GM21825 (cell line): ENCODE data around the gene ZNF274.
"Not testable (repeated sequence)": the region's sequence is repeated elsewhere in the genome, so short reads cannot be mapped to it uniquely, and the experiment has no call there.

Experiments used
- ATAC-seq: cut with Tn5 transposase; IDR thresholded peaks from one replicate; pipeline ENCODE4 v1.9.1; 2021; ENCODE audit warnings: mild to moderate bottlenecking, moderate library complexity; ENCODE audit not compliant: unreplicated experiment

ZNF274 gene

DNA sequence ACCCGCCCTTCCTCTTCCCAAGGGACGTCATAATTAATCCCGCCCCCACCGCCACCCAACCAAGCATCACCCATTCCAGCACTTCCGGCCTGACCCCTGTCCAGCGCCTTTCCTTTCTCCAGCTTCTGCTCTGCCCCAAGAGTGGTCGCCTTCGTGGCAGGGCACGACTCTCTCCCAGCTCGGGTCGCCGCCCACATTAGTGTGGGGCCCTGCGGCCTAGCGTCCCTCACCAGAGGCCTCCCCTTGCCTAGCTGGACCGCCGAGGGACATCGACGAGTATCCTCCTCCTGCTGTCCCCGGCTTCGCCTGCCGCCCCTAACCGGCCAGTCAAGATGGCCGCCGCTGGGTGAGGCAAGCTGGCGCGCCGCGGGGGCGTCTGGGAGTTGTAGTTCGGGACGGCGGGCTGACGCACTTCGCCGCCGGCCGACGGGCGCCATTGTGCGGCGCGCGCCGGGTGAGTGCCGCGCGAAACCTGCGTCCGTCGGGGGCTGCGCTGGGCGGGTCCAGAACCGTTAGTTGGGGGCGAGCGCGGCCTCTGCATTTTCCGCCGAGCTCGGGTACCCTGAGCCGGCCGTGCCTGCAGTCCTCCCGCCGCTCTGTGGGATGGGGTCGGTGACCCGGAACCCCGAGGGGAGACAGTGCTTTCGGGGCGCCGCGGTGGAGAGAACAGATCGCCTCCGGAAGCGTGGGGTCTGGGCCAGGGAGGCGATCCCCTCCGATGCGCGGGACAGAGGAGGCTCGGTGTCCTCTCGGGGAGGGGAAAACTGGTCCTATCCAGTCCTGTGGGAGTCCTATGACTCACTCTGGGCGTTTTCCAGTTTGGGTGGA, at the start of gene ZNF274:
TSS of gene ZNF274 (plus strand) at position 73 of the 828 bp plus-strand sequence. CDS start 905 bp downstream, outside the sequence.
- peak; percentile 86 for ATAC-seq

DNA sequence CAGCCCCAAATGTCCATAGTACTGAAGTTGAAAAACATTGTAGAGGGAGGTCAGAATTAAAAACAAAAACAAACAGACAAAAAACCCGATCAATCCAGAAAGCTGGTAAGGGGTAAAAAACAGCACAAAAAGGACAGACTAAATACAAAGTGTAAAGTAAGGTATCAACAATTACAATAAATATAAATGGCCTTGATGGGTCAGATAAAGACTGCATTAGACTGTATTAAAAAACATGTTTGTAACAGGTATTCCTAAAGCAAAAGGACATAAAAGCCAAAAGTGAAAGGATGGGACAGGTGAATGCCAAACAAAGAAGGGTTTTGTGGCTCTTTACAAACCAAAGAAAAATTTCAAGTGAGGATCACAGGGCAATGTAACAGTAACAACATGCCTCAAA, 48.6 kb upstream of the ZNF274 start:
- no peak for ATAC-seq

DNA sequence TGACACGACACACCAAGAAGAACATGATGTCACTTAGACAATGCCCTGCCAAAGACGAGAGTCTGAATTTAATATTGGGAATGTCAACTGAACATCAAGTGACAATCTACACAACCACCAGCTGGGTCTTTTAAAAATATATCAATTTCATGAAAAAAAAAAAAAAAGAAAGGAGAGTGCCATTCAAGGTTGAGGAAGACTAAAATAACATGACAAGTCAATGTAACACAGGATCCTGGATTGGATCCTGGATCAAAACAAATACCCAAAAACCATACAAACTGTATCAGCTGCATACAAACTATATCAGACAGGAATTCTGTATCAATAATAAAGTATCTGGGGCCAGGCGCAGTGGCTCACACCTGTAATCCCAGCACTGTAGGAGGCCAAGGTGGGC, 37.0 kb upstream of the ZNF274 start:
- no peak for ATAC-seq

- not testable (repeated sequence) for ATAC-seq
These were observed 35.4 kb upstream of the ZNF274 start for GRCh38 chr19:58147475-58147874.

- ATAC-seq: peak; percentile 69
These were observed 32.4 kb upstream of the ZNF274 start, which contains the start of gene ZNF329 for GRCh38 chr19:58150328-58150921. Gene ZNF329 (minus strand): TSS chr19:58150789. CDS start chr19:58129503, 21,286 bp downstream.

DNA sequence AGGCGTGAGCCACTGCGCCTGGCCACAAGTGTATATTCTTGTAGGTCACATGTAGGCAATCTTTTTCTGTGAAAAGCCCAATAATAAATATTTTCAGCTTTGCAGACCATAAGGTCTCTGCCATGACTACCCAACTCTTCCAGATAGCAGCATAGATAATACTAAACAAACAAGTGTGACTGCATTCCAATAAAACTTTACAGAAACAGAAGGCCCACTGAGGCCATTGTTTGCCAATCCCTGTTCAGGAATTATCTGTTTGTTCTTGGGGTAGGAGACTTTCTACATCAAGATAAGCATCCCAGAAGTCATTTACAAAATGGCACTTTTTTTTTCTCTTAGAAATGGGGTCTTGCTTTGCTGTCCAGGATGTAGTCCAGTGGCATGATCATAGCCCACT, 29.5 kb upstream of the ZNF274 start:
- no peak for ATAC-seq

DNA sequence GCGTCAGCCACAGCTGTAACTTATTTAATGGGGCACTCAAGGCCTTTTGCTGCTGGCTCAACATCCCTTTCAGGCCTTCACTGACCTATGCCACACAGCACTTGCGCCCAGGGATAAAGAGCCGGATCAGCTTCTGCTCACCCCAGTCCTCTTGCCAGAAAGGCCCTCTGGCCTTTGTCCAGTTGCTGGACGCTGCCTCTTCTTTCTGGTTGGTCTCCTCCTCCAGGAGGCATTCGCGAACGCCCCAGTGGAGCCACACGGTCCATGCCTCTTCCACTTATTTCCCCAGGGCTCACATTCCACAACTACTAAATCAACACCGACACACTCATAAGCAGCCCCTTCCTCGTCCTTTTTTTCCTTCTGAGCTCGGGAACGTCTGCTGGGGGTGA, 28.6 kb upstream of the ZNF274 start:
- no peak for ATAC-seq

GRCh38 chr19:58154679-58155648, 27.9 kb upstream of the ZNF274 start:
- ATAC-seq: peak; percentile 62

DNA sequence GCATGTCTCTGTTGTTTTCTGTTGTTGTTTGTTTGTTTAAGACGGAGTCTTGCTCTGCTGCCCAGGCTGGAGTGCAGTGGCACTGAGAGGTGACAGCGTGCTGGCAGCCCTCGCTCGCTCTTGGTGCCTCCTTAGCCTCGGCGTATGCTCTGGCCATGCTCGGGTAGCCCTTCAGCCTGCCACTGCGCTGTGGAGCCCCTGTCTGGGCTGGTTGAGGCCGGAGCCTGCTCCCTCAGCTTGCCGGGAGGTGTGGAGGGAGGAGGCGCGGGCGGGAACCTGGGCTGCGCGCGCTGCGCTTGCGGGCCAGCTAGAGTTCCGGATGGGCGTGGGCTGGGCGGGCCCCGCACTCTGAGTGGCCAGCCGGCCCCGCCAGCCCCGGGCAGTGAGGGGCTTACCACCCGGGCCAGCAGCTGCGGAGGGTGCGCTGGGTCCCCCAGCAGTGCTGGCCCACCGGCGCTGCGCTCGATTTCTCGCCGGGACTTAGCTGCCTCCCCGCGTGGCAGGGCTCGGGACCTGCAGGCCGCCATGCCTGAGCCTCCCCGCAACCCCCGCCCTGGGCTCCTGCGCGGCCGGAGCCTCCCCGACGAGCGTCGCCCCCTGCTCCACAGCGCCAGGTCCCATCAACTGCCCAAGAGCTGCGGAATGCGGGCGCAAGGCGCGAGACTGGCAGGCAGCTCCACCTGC, 25.7 kb upstream of the ZNF274 start:
- no peak for ATAC-seq

GRCh38 chr19:58166268-58166667, 16.6 kb upstream of the ZNF274 start:
- ATAC-seq: no peak

DNA sequence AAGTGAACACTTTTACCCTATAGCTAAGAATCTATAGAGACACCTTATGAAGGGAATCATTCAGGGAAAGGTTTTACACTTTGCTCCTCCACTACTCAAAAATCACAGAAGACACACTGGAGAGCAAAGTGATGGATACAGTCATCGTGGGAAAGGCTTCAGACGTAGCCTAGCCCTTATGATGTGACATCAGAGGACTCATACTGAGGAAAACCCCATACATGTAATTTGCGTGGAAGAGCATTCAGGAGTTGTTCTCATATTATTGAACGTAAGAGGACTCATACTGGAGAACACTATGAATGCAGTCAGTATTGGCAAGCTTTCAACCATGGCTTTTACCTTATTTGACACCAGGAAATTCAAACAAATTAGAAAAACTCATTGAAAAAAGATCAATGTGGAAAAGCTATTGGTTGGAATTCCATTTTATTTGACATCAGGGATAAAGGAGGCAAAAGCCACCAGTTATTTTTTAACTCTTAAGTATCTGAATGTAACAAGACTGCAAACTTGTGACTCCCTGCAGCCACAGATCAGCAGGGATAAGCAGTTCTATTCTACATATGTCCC, 16.1 kb upstream of the ZNF274 start:
- no peak for ATAC-seq

- ATAC-seq: no peak
These were observed 12.0 kb upstream of the ZNF274 start for GRCh38 chr19:58170860-58171259.

GRCh38 chr19:58181902-58182576, 822 bp upstream of the ZNF274 start:
- no peak for ATAC-seq

GRCh38 chr19:58182577-58182988, 278 bp upstream of the ZNF274 start:
- no peak for ATAC-seq

DNA sequence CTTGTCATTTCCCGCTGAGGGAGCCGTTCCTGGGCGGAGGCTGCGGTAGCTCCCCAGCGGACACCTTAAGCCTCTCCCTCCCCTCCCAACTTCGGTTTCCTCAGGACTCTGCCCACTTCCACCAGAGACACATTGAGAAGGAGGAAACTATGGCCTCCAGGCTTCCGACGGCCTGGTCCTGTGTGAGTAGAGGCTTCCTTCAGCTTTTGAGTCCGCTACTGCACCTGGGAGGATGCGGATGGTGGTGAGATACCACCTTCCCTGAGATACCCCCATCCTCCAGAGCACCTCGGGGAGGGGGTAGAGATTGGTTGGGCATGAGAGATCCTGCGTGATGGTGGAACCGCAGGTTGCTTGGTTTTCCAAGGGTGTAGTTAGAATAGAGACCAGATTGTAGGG, 955 bp downstream of the ZNF274 start:
- ATAC-seq: no peak

DNA sequence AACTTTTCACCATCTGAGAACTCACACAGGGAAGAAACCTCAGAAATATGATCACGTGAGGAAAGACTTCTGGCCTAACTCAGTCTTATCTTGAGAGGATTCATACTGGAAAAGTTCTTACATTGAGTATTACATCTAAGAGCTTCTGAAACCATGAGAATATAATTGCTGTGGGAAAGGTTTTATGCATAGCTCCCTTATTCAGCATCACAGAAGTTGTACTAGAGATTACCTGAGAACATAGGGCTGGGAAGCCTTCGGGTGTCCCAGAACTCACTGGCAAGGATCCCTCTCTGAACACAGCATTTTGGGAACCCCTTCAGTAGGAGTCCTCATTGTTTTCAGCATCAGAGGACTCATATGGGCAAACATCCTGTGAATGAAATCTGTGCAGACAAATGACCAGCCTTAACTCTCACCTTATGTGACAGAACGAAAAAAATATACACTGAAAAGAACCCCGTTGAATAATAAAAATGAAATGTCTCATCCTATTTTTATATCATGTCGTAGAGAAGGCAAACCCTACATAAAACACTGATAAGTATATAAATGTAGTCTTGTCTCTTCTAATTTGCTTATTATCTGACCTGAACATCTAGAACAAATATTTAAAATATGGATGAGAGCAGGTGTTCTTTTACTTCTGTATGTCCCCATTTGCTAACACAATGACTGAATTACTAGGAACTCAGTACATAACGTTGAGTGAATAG, 14.2 kb downstream of the ZNF274 start:
- ATAC-seq: no peak

DNA sequence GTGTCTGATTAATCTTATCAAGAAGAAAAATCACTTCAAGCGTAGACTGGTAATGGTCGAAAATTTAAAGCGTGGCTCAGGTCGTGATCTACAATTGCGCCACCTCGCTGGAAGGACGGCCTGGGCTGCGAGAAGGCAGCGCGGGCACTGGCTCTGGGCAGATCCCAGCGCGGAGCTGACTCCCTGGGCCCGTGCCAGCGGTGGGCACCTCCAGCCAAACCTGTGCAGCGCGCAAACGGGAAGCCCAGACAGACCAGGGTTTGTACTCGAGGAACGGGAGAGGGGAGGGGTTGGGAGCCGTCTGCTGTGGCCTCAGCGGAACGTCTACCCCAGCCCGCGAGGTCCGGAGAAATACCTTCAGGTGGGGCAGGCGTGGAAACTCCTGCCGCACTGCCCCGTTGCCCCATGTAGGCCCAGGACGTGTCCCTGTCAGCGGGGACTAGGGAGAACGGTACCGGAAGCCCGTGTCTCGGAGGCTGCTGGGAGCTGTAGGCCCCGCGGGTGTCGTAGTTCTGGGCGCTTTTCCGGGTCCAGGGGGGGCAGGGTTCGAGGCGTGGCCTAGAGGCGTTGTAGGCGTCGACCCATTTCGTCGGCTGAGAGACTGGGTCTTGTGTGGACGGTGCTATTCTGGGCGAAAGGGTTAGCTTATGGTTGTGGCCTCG, 21.1 kb downstream of the ZNF274 start:
- no peak for ATAC-seq

DNA sequence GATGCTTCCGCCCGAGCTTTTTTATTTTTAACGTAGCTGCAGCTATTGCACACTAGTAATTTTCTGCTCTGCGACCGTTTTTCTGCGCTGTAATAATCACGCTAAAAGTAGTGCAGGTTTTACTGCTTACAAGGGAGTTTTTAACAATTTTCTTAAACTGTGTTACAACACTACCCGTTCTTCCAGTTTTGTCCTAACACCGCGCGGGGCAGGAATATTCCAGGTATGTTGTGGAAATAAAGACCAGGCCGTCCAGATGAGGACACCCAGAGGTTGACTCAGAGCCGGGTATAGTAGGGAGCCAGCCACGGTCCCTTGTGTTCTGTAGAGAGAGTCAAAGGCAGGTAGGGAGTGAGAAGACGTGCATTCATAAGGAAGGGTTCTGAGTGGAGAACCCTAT, 21.7 kb downstream of the ZNF274 start:
- ATAC-seq: no peak

GRCh38 chr19:58209577-58209976, 26.7 kb downstream of the ZNF274 start:
- no peak for ATAC-seq
